GM12878 (cell line): ENCODE data around the gene PRPSAP2. TPM values are rescaled to one million over a fixed set of nuclear protein-coding genes. Genes with fewer than 3 reads are reported as not detected.

Experiments used
- ATF7 ChIP-seq: fragments of 450-650 bp; IDR thresholded peaks from 2 replicates; pipeline ENCODE4 v1.6.1; 2016; ENCODE audit warnings: low read depth, mild to moderate bottlenecking
- CBFB ChIP-seq: IDR thresholded peaks from 2 replicates; pipeline ENCODE4 v1.6.1; 2016; ENCODE audit warnings: antibody characterized with exemption, low read depth
- HDAC2 ChIP-seq: fragments of 200-600 bp; sonication (generic); IDR thresholded peaks from 2 replicates; pipeline ENCODE4 v1.6.1; 2017
- JUNB ChIP-seq: IDR thresholded peaks from 2 replicates; pipeline ENCODE4 v1.6.1; 2016; ENCODE audit warnings: antibody characterized with exemption, mild to moderate bottlenecking
- MYC ChIP-seq: IDR thresholded peaks from 2 replicates; pipeline ENCODE4 v1.6.1; 2011; ENCODE audit warnings: mild to moderate bottlenecking, low read length, moderate library complexity, inconsistent platforms; ENCODE audit not compliant: insufficient read depth, insufficient replicate concordance, insufficient read length, severe bottlenecking
- NFYB ChIP-seq: IDR thresholded peaks from 2 replicates; pipeline ENCODE4 v1.6.1; 2011; ENCODE audit warnings: low read depth, mild to moderate bottlenecking, low read length, improper control_type of control experiment, moderate library complexity; ENCODE audit not compliant: insufficient read depth
- NR2C1 ChIP-seq: fragments of 450-650 bp; IDR thresholded peaks from 2 replicates; pipeline ENCODE4 v1.6.1; 2017; ENCODE audit warnings: antibody characterized with exemption, mild to moderate bottlenecking, moderate library complexity
- SIN3A ChIP-seq: IDR thresholded peaks from 2 replicates; pipeline ENCODE4 v1.6.1; 2012; ENCODE audit warnings: low read depth, low read length, improper control_type of control experiment
- TCF3 ChIP-seq: IDR thresholded peaks from 2 replicates; pipeline ENCODE4 v1.6.1; 2012; ENCODE audit warnings: low read depth, mild to moderate bottlenecking, low read length, borderline replicate concordance; ENCODE audit not compliant: insufficient read depth
- ZNF622 ChIP-seq: fragments of 450-650 bp; IDR thresholded peaks from 2 replicates; pipeline ENCODE4 v1.6.1; 2017; ENCODE audit warnings: mild to moderate bottlenecking, inconsistent platforms
- polyA plus RNA-seq, 11 experiments: library from polyadenylated mRNA; depleted of rRNA in 4 of 11; unstranded in 6 of 11; stranded (reverse) in 5 of 11; fragments of >200 nt; fragmentation: Nextera tagmentation in 4 of 11; fragmentation: Illumina TruSeq in 1 of 11; extraction: Ambion mirVana in 4 of 11; extraction: Trizol in 1 of 11; gene quantifications; 1 replicate in 1 of 11; 2 replicates in 10 of 11; pipeline versions ENCODE4 v1.2.1 to v1.2.3, GENCODE V29; 2011 to 2016; ENCODE audit warnings: inconsistent platforms in 2 of 11, missing spikeins in 2 of 11, low read depth in 1 of 11
- total RNA-seq, 4 experiments: library from RNA; depleted of rRNA in 3 of 4; stranded (reverse); fragments of >200 nt in 3 of 4; fragmentation: Illumina TruSeq in 1 of 4; extraction: Trizol in 1 of 4; gene quantifications; 2 replicates each; pipeline versions ENCODE4 v1.2.1 to v1.2.3, GENCODE V29; 2013 to 2021
- TF ChIP-seq, protein P1 (sequence below): fragments of 150-350 bp; IDR thresholded peaks from 2 replicates; pipeline ENCODE4 v1.6.1; 2016; ENCODE audit warnings: low read depth, low read length
- TF ChIP-seq, protein P2 (sequence below): IDR thresholded peaks from 2 replicates; pipeline ENCODE4 v1.6.1; 2012; ENCODE audit warnings: low read depth, low read length, improper control_type of control experiment

PRPSAP2 gene
- total and polyA plus RNA-seq, 10 of the 15 experiments (the other 5 are each of a cell fraction or from before 2014, with no cell fraction given), result 33.2 to 102 (median 83.8) TPM

DNA sequence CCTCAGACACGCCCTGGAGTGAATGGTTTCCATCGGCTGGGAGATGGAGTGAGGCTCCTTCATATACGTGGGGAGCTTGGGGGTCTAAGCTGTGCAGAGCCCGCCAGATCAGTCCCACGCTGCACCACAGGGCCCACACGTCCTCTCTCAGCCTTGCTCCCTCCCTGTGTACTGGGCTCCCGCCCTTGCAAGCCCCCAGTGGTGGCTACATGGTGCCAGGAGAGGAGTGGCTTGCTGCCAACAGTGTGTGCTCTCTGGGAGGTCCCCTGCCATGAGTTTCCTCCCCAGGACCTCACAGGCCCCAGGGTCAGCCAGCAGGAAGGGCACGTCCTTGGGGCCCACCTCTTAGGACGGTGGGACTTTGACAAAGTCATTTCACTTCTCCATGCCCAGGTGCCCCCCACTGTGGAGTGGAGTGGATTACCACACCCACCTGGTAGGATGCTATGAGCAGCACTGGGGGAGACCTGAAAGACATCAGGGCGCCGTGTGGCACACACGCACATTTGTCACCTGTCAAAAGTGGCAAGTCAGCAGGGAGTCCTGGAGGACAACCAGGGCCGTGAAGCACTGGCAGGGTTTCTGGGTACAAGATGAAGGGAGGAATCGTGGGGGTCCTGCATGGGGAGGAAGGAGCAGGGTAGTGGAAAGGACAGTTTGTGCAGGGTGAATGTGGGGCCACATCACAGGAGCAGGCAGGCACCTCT is 107.8 kb downstream of the PRPSAP2 start (continued):
- TF ChIP-seq, protein P1, sequence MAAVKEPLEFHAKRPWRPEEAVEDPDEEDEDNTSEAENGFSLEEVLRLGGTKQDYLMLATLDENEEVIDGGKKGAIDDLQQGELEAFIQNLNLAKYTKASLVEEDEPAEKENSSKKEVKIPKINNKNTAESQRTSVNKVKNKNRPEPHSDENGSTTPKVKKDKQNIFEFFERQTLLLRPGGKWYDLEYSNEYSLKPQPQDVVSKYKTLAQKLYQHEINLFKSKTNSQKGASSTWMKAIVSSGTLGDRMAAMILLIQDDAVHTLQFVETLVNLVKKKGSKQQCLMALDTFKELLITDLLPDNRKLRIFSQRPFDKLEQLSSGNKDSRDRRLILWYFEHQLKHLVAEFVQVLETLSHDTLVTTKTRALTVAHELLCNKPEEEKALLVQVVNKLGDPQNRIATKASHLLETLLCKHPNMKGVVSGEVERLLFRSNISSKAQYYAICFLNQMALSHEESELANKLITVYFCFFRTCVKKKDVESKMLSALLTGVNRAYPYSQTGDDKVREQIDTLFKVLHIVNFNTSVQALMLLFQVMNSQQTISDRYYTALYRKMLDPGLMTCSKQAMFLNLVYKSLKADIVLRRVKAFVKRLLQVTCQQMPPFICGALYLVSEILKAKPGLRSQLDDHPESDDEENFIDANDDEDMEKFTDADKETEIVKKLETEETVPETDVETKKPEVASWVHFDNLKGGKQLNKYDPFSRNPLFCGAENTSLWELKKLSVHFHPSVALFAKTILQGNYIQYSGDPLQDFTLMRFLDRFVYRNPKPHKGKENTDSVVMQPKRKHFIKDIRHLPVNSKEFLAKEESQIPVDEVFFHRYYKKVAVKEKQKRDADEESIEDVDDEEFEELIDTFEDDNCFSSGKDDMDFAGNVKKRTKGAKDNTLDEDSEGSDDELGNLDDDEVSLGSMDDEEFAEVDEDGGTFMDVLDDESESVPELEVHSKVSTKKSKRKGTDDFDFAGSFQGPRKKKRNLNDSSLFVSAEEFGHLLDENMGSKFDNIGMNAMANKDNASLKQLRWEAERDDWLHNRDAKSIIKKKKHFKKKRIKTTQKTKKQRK, result no peak
- no peak for TF ChIP-seq NR2C1
- TF ChIP-seq TCF3, result no peak
- no peak for TF ChIP-seq HDAC2
- TF ChIP-seq SIN3A, result no peak
- TF ChIP-seq MYC, result no peak
- TF ChIP-seq ATF7, result no peak
- TF ChIP-seq ZNF622, result no peak
- TF ChIP-seq JUNB, result no peak
- TF ChIP-seq NFYB, result no peak
- TF ChIP-seq, protein P2, sequence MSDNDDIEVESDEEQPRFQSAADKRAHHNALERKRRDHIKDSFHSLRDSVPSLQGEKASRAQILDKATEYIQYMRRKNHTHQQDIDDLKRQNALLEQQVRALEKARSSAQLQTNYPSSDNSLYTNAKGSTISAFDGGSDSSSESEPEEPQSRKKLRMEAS, result no peak
- no peak for TF ChIP-seq CBFB
- TF ChIP-seq, all 136 proteins: peak for 0
